Fibroblast of lung (primary cell): ENCODE measurements around the gene GPR180. TPM values are rescaled to one million over a fixed set of nuclear protein-coding genes. Genes with fewer than 3 reads are reported as not detected.
A peak's percentile ranks its signal among the peaks of the same experiment; 100 is the strongest.

Experiments used
- DNase-seq, 2 donors: peaks; one replicate each; pipeline versions ENCODE4 v3.0.0 to v3.0.0-alpha.2; 2010; ENCODE audit warnings: low read depth in 2 of 2
- H2AFZ ChIP-seq: 2 replicates; pipeline ENCODE4 v1.5.1; 2012; ENCODE audit warnings: low read length, control low read depth, inconsistent platforms
- H3K27ac ChIP-seq: 2 replicates; pipeline ENCODE4 v1.5.1; 2011; ENCODE audit warnings: low read length, control low read depth; ENCODE audit not compliant: insufficient read depth
- H3K27me3 ChIP-seq: 2 replicates; pipeline ENCODE4 v1.5.1; 2011; ENCODE audit warnings: mild to moderate bottlenecking, low read length; ENCODE audit not compliant: control insufficient read depth, insufficient read depth
- H3K36me3 ChIP-seq: 2 replicates; pipeline ENCODE4 v1.5.1; 2011; ENCODE audit warnings: low read length; ENCODE audit not compliant: control insufficient read depth, insufficient read depth
- H3K4me1 ChIP-seq: 2 replicates; pipeline ENCODE4 v1.5.1; 2011; ENCODE audit warnings: low read length; ENCODE audit not compliant: control insufficient read depth, insufficient read depth; ENCODE audit errors: extremely low read depth
- H3K4me2 ChIP-seq: 2 replicates; pipeline ENCODE4 v1.5.1; 2011; ENCODE audit warnings: low read length, control low read depth; ENCODE audit not compliant: insufficient read depth; ENCODE audit errors: extremely low read depth
- H3K4me3 ChIP-seq, 4 experiments: fragments of 200-600 bp in 1 of 4; sonication (generic) in 1 of 4; replicated peaks in 1 of 4; 2 replicates each; pipeline ENCODE4 v1.5.1; 2011 to 2016; ENCODE audit warnings: low read length in 4 of 4, low read depth in 3 of 4, mild to moderate bottlenecking in 3 of 4, control low read depth in 2 of 4, inconsistent platforms in 1 of 4, mixed read lengths in 1 of 4; ENCODE audit not compliant: insufficient read depth in 1 of 4; ENCODE audit errors: control extremely low read depth in 1 of 4
- H3K79me2 ChIP-seq: 2 replicates; pipeline ENCODE4 v1.5.1; 2012; ENCODE audit warnings: mild to moderate bottlenecking, low read length, inconsistent platforms; ENCODE audit not compliant: control insufficient read depth, insufficient read depth
- H3K9ac ChIP-seq: 2 replicates; pipeline ENCODE4 v1.5.1; 2011; ENCODE audit warnings: mild to moderate bottlenecking, low read length, control low read depth; ENCODE audit not compliant: insufficient read depth
- H3K9me3 ChIP-seq: 2 replicates; pipeline ENCODE4 v1.5.1; 2012; ENCODE audit warnings: low read depth, low read length; ENCODE audit not compliant: control insufficient read depth, insufficient read depth
- H4K20me1 ChIP-seq: 2 replicates; pipeline ENCODE4 v1.5.1; 2011; ENCODE audit warnings: low read length; ENCODE audit not compliant: control insufficient read depth, insufficient read depth; ENCODE audit errors: extremely low read depth
- CTCF ChIP-seq, 2 donors: IDR thresholded peaks in 1 of 2; conservative IDR thresholded peaks in 1 of 2; 1 replicate in 1 of 2; 2 replicates in 1 of 2; pipeline ENCODE4 v1.5.1; 2011 to 2012; ENCODE audit warnings: low read length in 2 of 2, control low read depth in 1 of 2, inconsistent platforms in 1 of 2, low read depth in 1 of 2, mild to moderate bottlenecking in 1 of 2
- EZH2 ChIP-seq: IDR thresholded peaks from 2 replicates; pipeline ENCODE4 v1.5.1; 2012; ENCODE audit warnings: low read length, control low read depth, mild to moderate bottlenecking; ENCODE audit errors: missing control alignments
- polyA plus RNA-seq, 2 donors: library from polyadenylated mRNA; depleted of rRNA in 1 of 2; stranded (reverse) in 1 of 2; unstranded in 1 of 2; fragments of >200 nt; gene quantifications; 2 replicates each; pipeline ENCODE4 v1.2.1, GENCODE V29; 2011 to 2012; ENCODE audit warnings: missing spikeins in 1 of 2
- total RNA-seq: library from RNA; depleted of rRNA; stranded (reverse); fragments of >200 nt; gene quantifications from 2 replicates; pipeline ENCODE4 v1.2.1, GENCODE V29; 2014

The GPR180 gene
- total and polyA plus RNA-seq, 2 donors (not counting 1 experiment from before 2014, with no cell fraction given), result 9.0 to 12.1 TPM

DNA sequence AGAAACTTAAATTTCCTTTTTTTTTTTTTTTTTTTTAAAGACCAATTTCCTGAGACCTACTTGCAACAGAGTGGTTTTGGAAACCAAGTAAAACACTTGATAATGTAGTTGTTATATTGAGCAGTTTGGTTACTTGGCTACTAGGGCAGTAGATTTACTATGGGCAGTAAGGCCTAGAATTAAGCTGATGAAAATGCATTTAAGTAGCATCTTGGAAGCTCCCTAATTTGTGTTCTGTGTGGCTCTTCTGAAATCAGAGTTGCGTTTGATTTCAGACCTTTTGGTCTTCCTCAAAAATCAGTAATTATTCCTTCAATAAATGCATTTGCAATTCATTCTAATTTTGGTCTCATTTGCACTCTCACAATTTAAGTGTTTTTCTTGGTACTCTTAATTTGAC, 810 bp downstream of the GPR180 start:
- peak overlapping the region; percentile 88 for H3K27ac ChIP-seq
- peak overlapping the region; percentile 36 for H3K4me2 ChIP-seq
- no peaks in the 10 kb centered on the region for H3K27me3 ChIP-seq
- peaks cover 1% of the 10 kb centered on the region for H3K36me3 ChIP-seq
- no peaks in the 10 kb centered on the region for H3K4me1 ChIP-seq
- H4K20me1 ChIP-seq, result no peaks in the 10 kb centered on the region
- no peak overlapping the region for H2AFZ ChIP-seq
- H3K9me3 ChIP-seq, result no peaks in the 10 kb centered on the region
- H3K4me3 ChIP-seq, result peak overlapping the region; percentile 91 to 98 (median 93)
- DNase-seq, result no peak
- peaks cover 23% of the 10 kb centered on the region for H3K79me2 ChIP-seq
- peak overlapping the region; percentile 88 for H3K9ac ChIP-seq
- TF ChIP-seq CTCF (conservative IDR thresholded peaks at IDR 0.05 in 1 of 2, IDR thresholded peaks at IDR 0.05 in 1 of 2; ENCODE audit: low read depth in 1 of 2, low read length in 2 of 2) (no peak), EZH2 (no peak)

- Histone ChIP-seq H4K20me1 (no peaks in the 10 kb centered on the region), H3K79me2 (peaks cover 21% of the 10 kb centered on the region), H3K27ac (no peak overlapping the region), H3K27me3 (no peaks in the 10 kb centered on the region), H3K4me2 (no peak overlapping the region), H3K4me3 (no peak overlapping the region), H3K9ac (no peak overlapping the region), H2AFZ (no peak overlapping the region), H3K36me3 (peaks cover 5% of the 10 kb centered on the region), H3K4me1 (no peaks in the 10 kb centered on the region), H3K9me3 (no peaks in the 10 kb centered on the region)
- TF ChIP-seq CTCF (conservative IDR thresholded peaks at IDR 0.05 in 1 of 2, IDR thresholded peaks at IDR 0.05 in 1 of 2; ENCODE audit: low read depth in 1 of 2, low read length in 2 of 2) (no peak), EZH2 (no peak)
- no peak for DNase-seq
These were observed 5.4 kb downstream of the GPR180 start for GRCh38 chr13:94607056-94607455.

DNA sequence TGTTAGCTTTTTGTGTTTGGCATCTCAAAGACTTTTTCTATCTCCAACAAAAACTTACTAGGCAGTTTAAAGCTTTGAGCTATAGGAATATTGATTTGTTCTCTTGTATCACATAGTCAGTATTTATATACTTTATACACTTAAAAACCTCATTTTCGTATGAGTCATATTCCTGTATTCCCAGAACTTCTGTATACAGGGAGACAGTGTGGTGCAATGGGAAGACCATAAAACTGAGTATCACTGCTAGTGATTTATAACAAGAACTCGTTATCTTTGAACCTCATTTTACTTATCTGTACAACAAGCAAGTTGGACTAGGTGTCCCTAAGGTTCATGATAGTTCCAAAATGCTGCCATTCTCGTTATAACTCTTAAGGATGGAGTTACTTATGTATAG, 6.3 kb downstream of the GPR180 start:
- TF ChIP-seq EZH2 (no peak), CTCF (conservative IDR thresholded peaks at IDR 0.05 in 1 of 2, IDR thresholded peaks at IDR 0.05 in 1 of 2; ENCODE audit: low read depth in 1 of 2, low read length in 2 of 2) (no peak)
- Histone ChIP-seq H4K20me1 (no peaks in the 10 kb centered on the region), H3K27ac (no peak overlapping the region), H3K27me3 (no peaks in the 10 kb centered on the region), H3K9ac (no peak overlapping the region), H2AFZ (no peak overlapping the region), H3K79me2 (peaks cover 13% of the 10 kb centered on the region), H3K9me3 (no peaks in the 10 kb centered on the region), H3K4me1 (no peaks in the 10 kb centered on the region), H3K4me3 (no peak overlapping the region), H3K36me3 (peaks cover 5% of the 10 kb centered on the region), H3K4me2 (no peak overlapping the region)
- no peak for DNase-seq
